CD4-positive, alpha-beta T cell (primary cell): Measurements from ENCODE around the gene PHACTR3. TPM values are rescaled to one million over a fixed set of nuclear protein-coding genes. Genes with fewer than 3 reads are reported as not detected.

Source experiments
- ATAC-seq: fragments of 200-7000 bp; cut with Tn5 transposase; one replicate; pipeline ENCODE4 v1.10.0; 2022; ENCODE audit warnings: mild to moderate bottlenecking; ENCODE audit not compliant: poor library complexity
- CTCF ChIA-PET: fragments of 350-600 bp; sonication (Branson Sonifier 250); formaldehyde crosslinking; loops from one replicate; lab custom pipeline; 2021; ENCODE audit warnings: antibody characterized with exemption, inconsistent platforms; lab: Charles Lee
- POLR2A ChIA-PET: fragments of 350-600 bp; sonication (Branson Sonifier 250); formaldehyde crosslinking; loops from one replicate; lab custom pipeline; 2021; ENCODE audit warnings: antibody characterized with exemption, inconsistent platforms; lab: Charles Lee
- DNase-seq, 14 experiments: peaks; one replicate each; pipeline ENCODE4 v3.0.0-alpha.2; 2013 to 2020; ENCODE audit warnings: mixed read lengths in 2 of 14
- H3K27ac ChIP-seq, 2 donors: one replicate each; pipeline versions ENCODE4 v1.5.1 to v1.7.0; 2013; ENCODE audit warnings: low read length in 2 of 2, low read depth in 1 of 2, mild to moderate bottlenecking in 1 of 2
- H3K27me3 ChIP-seq, 2 experiments: 1 replicate in 1 of 2; 2 replicates in 1 of 2; pipeline versions ENCODE4 v1.6.1 to v1.7.0; 2013; ENCODE audit warnings: low read length in 2 of 2, control low read depth in 1 of 2, mild to moderate bottlenecking in 1 of 2, moderate library complexity in 1 of 2; ENCODE audit not compliant: insufficient read depth in 2 of 2, control insufficient read depth in 1 of 2
- H3K36me3 ChIP-seq: one replicate; pipeline ENCODE4 v1.6.1; 2013; ENCODE audit warnings: low read length, control low read depth; ENCODE audit not compliant: insufficient read depth
- H3K4me1 ChIP-seq: one replicate; pipeline ENCODE4 v1.6.1; 2013; ENCODE audit warnings: low read length, control low read depth; ENCODE audit not compliant: insufficient read depth
- H3K4me3 ChIP-seq: one replicate; pipeline ENCODE4 v1.5.1; 2013; ENCODE audit warnings: mild to moderate bottlenecking, low read length, moderate library complexity
- H3K9me3 ChIP-seq, 2 experiments: 1 replicate in 1 of 2; 2 replicates in 1 of 2; pipeline versions ENCODE4 v1.6.1 to v1.7.0; 2013; ENCODE audit warnings: low read length in 2 of 2, mild to moderate bottlenecking in 2 of 2, control low read depth in 1 of 2, moderate library complexity in 1 of 2; ENCODE audit not compliant: control insufficient read depth in 1 of 2, insufficient read depth in 1 of 2
- H3K27ac Mint-ChIP-seq: one replicate; pipeline ENCODE4 v1.8.0; 2020; ENCODE audit warnings: mixed read lengths
- H3K27me3 Mint-ChIP-seq: one replicate; pipeline ENCODE4 v1.8.0; 2021; ENCODE audit warnings: mixed read lengths
- H3K36me3 Mint-ChIP-seq: one replicate; pipeline ENCODE4 v1.8.0; 2021; ENCODE audit warnings: low read depth, mixed read lengths
- H3K4me1 Mint-ChIP-seq: one replicate; pipeline ENCODE4 v1.8.0; 2021; ENCODE audit warnings: low read depth, mixed read lengths
- H3K4me3 Mint-ChIP-seq: one replicate; pipeline ENCODE4 v1.8.0; 2020; ENCODE audit warnings: mild to moderate bottlenecking, mixed read lengths
- H3K9me3 Mint-ChIP-seq: one replicate; pipeline ENCODE4 v1.8.0; 2020; ENCODE audit warnings: mixed read lengths
- intact Hi-C, 2 experiments: fragments of 100-400 bp; cut with DNase I in 1 of 2; cut with micrococcal nuclease in 1 of 2; formaldehyde crosslinking; loops; one replicate each; pipeline versions ENCODE4 v1.15.1 to v1.9.0; 2023 to 2025; cut with DNase I, micrococcal nuclease
- total RNA-seq, 174 experiments: library from RNA in 2 of 174; stranded (reverse) in 2 of 174; gene quantifications; one replicate each; pipeline ENCODE4 v1.2.3 and lab custom pipeline; 2021 to 2026
- TF ChIP-seq, protein P1 (sequence below): fragments of 200-600 bp; IDR thresholded peaks from one replicate; pipeline ENCODE4 v1.8.0; 2022; ENCODE audit warnings: antibody characterized with exemption, mild to moderate bottlenecking

The PHACTR3 gene
- total RNA-seq, 2 experiments from 2014 or later = not detected

DNA sequence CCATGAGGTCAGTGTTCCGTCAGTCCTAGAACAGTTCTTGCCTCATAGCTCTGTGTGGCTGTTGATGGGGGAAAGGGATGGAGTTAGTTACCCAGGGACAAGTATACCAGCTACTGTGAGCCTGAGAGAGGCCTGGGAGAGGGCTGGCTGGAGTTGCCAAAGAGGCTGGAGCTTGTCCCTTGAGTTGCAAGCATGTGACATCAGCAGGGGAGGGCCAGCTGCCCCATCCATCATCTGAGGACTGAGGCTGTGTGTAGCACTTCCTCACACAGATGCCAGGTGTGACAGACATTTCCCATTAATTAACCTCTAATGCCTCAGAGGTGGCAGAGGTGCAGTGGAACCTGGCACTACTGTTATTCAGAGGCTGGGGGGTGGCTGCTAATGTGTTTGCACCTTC lies 131.6 kb downstream of the PHACTR3 start:
- Mint-ChIP-seq H3K27ac (no peak overlapping the region), H3K36me3 (no peaks in the 10 kb centered on the region), H3K4me3 (no peak overlapping the region), H3K9me3 (no peaks in the 10 kb centered on the region), H3K27me3 (peaks cover 18% of the 10 kb centered on the region), H3K4me1 (no peaks in the 10 kb centered on the region)
- no peaks in the 10 kb centered on the region for H3K27me3 ChIP-seq
- ChIA-PET POLR2A (no interaction called here), CTCF (no interaction called here)
- DNase-seq (no peak), ATAC-seq (no peak)
- H3K4me3 ChIP-seq = no peak overlapping the region
- no peaks in the 10 kb centered on the region for H3K36me3 ChIP-seq
- H3K9me3 ChIP-seq = peaks cover 0 to 4% of the 10 kb centered on the region in 2 experiments
- TF ChIP-seq, protein P1, sequence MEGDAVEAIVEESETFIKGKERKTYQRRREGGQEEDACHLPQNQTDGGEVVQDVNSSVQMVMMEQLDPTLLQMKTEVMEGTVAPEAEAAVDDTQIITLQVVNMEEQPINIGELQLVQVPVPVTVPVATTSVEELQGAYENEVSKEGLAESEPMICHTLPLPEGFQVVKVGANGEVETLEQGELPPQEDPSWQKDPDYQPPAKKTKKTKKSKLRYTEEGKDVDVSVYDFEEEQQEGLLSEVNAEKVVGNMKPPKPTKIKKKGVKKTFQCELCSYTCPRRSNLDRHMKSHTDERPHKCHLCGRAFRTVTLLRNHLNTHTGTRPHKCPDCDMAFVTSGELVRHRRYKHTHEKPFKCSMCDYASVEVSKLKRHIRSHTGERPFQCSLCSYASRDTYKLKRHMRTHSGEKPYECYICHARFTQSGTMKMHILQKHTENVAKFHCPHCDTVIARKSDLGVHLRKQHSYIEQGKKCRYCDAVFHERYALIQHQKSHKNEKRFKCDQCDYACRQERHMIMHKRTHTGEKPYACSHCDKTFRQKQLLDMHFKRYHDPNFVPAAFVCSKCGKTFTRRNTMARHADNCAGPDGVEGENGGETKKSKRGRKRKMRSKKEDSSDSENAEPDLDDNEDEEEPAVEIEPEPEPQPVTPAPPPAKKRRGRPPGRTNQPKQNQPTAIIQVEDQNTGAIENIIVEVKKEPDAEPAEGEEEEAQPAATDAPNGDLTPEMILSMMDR = no peak
- no peak overlapping the region for H3K27ac ChIP-seq
- intact Hi-C loops = no loop called here
- no peaks in the 10 kb centered on the region for H3K4me1 ChIP-seq

DNA sequence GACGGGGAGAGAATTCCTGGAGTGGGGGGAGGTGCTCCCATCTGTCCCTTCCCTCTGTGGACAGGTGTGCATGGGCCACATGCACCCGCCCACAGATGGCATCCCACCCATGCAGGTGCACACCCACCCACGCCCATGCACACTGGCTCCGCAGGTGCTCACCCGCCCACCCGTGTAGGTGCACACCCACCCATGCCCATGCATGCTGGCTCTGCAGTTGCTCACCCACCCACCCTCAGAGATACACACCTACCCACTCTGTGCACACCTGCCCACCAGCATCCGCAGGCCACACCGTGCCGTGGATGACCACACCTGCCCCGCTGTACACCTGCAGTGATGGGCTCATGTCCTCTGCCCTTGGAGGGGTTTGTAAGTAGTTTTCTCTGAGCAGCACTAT lies 132.0 kb downstream of the PHACTR3 start:
- TF ChIP-seq, protein P1 = no peak
- H3K36me3 Mint-ChIP-seq = no peaks in the 10 kb centered on the region

DNA sequence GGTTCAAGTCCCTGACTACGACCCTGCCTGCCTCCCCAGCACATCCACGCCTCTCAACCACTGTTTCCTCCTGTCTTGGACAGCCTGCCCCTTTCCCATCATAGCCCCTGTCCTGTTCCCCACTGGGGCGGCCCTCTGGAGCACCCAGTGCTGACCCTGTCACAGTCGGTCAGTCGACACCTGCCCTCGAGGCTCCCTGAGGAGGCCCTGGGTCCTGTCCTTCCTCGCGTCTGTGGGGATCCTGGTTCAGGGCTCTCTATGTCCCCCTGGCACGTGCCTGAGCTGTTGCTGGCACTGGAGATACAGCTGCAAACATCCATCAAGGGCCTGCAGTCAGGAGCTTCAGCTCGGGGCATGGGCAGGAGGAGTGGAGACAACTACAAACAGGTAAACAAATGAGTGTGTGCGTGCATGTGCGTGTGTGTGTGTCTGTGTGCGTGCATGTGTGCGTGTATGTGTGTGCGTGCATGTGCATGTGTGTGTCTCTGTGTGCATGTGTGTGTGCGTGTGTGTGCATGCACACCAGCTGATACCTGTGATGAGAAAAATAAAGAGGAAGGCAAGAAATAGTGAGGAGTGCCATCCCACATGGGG lies 132.8 kb downstream of the PHACTR3 start:
- Histone ChIP-seq H3K4me3 (no peak overlapping the region), H3K27me3 (no peaks in the 10 kb centered on the region), H3K27ac (no peak overlapping the region), H3K9me3 (peaks cover 0 to 5% of the 10 kb centered on the region in 2 experiments), H3K4me1 (no peaks in the 10 kb centered on the region), H3K36me3 (no peaks in the 10 kb centered on the region)
- Mint-ChIP-seq H3K4me3 (no peak overlapping the region), H3K27ac (no peak overlapping the region), H3K4me1 (no peaks in the 10 kb centered on the region), H3K36me3 (no peaks in the 10 kb centered on the region), H3K9me3 (no peaks in the 10 kb centered on the region), H3K27me3 (peaks cover 18% of the 10 kb centered on the region)
- TF ChIP-seq, protein P1 = no peak
- DNase-seq (no peak), ATAC-seq (no peak)
- ChIA-PET CTCF (no interaction called here), POLR2A (no interaction called here)
- intact Hi-C loops = no loop called here

More for the DNA sequence above, 132.0 kb downstream of the PHACTR3 start:
- Histone ChIP-seq H3K27ac (no peak overlapping the region), H3K4me1 (no peaks in the 10 kb centered on the region), H3K36me3 (no peaks in the 10 kb centered on the region), H3K9me3 (peaks cover 0 to 5% of the 10 kb centered on the region in 2 experiments), H3K27me3 (no peaks in the 10 kb centered on the region), H3K4me3 (no peak overlapping the region)
- no peaks in the 10 kb centered on the region for H3K4me1 Mint-ChIP-seq
- ATAC-seq = no peak
- ChIA-PET CTCF (no interaction called here), POLR2A (no interaction called here)
- intact Hi-C loops = no loop called here
- H3K27ac Mint-ChIP-seq = no peak overlapping the region
- peaks cover 18% of the 10 kb centered on the region for H3K27me3 Mint-ChIP-seq
- no peak overlapping the region for H3K4me3 Mint-ChIP-seq
- no peak for DNase-seq
- no peaks in the 10 kb centered on the region for H3K9me3 Mint-ChIP-seq
